Thoracic aorta (tissue), 2 donors: ENCODE data around the gene FADD. TPM values are rescaled to one million over a fixed set of nuclear protein-coding genes. Genes with fewer than 3 reads are reported as not detected.
A peak's percentile ranks its signal among the peaks of the same experiment; 100 is the strongest.

ENCODE experiments used
- ATAC-seq: fragments of 150-250 bp; one replicate; pipeline ENCODE4 v1.8.0; 2017; ENCODE audit warnings: low read depth; ENCODE audit not compliant: insufficient number of reproducible peaks, low FRiP score
- DNase-seq: peaks from one replicate; pipeline ENCODE4 v3.0.0-alpha.2; 2020; ENCODE audit warnings: low spot score
- H3K27ac ChIP-seq, 2 donors: fragments of 200-600 bp; sonication (generic); 1 replicate in 1 of 2; 2 replicates in 1 of 2; pipeline ENCODE4 v1.5.1; 2016; ENCODE audit warnings: mild to moderate bottlenecking in 2 of 2, moderate library complexity in 2 of 2
- H3K27me3 ChIP-seq: fragments of 200-600 bp; sonication (generic); replicated peaks from 2 replicates; pipeline ENCODE4 v1.6.0; 2016; ENCODE audit warnings: mild to moderate bottlenecking; ENCODE audit not compliant: insufficient read depth
- H3K36me3 ChIP-seq: fragments of 200-600 bp; sonication (generic); one replicate; pipeline ENCODE4 v1.5.1; 2016
- H3K4me1 ChIP-seq, 2 donors: fragments of 200-600 bp; sonication (generic); 1 replicate in 1 of 2; 2 replicates in 1 of 2; pipeline versions ENCODE4 v1.5.1 to v1.6.0; 2016; ENCODE audit warnings: low read depth in 2 of 2, mild to moderate bottlenecking in 1 of 2; ENCODE audit not compliant: control insufficient read depth in 1 of 2
- H3K4me3 ChIP-seq: fragments of 200-600 bp; sonication (generic); 2 replicates; pipeline ENCODE4 v1.5.1; 2016; ENCODE audit warnings: mild to moderate bottlenecking
- H3K9me3 ChIP-seq: fragments of 200-600 bp; sonication (generic); 2 replicates; pipeline ENCODE4 v1.5.1; 2016
- total RNA-seq, 2 donors: library from RNA; depleted of rRNA; stranded (reverse); fragments of >200 nt; gene quantifications; one replicate each; pipeline versions ENCODE4 v1.1.0 to v1.2.3, GENCODE V29; 2016
- TF ChIP-seq, protein P1 (sequence below): fragments of 200-600 bp; sonication (generic); IDR thresholded peaks from one replicate; pipeline ENCODE4 v1.5.1; 2019; ENCODE audit warnings: antibody characterized with exemption

The FADD gene
- total RNA-seq, 2 donors from 2014 or later, result 19.5 to 23.2 TPM

- no peak overlapping the region for H3K27ac ChIP-seq
- no peaks in the 10 kb centered on the region for H3K9me3 ChIP-seq
- ATAC-seq, result no peak
- no peak for DNase-seq
- TF ChIP-seq, protein P1, sequence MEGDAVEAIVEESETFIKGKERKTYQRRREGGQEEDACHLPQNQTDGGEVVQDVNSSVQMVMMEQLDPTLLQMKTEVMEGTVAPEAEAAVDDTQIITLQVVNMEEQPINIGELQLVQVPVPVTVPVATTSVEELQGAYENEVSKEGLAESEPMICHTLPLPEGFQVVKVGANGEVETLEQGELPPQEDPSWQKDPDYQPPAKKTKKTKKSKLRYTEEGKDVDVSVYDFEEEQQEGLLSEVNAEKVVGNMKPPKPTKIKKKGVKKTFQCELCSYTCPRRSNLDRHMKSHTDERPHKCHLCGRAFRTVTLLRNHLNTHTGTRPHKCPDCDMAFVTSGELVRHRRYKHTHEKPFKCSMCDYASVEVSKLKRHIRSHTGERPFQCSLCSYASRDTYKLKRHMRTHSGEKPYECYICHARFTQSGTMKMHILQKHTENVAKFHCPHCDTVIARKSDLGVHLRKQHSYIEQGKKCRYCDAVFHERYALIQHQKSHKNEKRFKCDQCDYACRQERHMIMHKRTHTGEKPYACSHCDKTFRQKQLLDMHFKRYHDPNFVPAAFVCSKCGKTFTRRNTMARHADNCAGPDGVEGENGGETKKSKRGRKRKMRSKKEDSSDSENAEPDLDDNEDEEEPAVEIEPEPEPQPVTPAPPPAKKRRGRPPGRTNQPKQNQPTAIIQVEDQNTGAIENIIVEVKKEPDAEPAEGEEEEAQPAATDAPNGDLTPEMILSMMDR, result no peak
- H3K4me1 ChIP-seq, result no peaks in the 10 kb centered on the region
- H3K27me3 ChIP-seq, result no peaks in the 10 kb centered on the region
- H3K36me3 ChIP-seq, result peaks cover 49% of the 10 kb centered on the region
- no peak overlapping the region for H3K4me3 ChIP-seq
These were observed 30.1 kb upstream of the FADD start for GRCh38 chr11:70173018-70173417.

DNA sequence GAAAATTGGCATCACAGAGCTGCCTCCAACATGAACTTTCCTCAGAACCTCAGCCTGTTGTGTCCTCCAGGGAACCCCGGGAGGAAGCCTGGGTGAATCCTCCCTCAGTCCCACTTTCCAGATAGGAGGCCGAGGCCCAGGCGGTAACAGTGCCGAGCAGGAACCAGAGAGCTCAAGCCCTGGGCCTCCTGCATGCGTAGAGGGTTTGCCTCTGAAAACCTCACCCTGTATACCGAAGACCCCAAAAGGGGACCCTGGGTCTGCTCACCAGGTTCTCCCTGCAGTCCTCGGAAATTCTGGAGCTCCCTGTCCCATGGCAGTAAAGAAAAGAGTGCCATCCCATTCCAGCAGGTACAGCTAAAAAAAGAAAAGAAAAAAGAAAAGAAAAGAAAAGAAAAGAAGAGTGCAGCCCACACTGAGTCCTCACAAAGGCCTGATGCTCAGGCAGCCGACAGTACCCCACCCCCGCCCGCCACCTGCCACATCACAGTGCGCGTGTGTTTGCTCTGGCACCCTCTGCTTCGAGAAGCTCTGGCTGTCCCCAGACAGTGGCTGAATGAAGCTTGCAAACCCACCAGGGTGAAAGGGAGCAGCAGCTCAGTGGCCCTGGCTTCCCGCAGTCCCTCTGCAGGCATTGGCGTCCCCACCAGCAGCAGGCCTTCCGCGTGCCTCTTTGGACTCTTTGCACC lies 28.4 kb upstream of the FADD start:
- no peaks in the 10 kb centered on the region for H3K27me3 ChIP-seq
- no peak overlapping the region for H3K4me3 ChIP-seq
- H3K36me3 ChIP-seq, result peaks cover 53% of the 10 kb centered on the region
- TF ChIP-seq, protein P1, result no peak
- H3K27ac ChIP-seq, result peak overlapping the region in 1 of 2 donors; percentile 37
- DNase-seq (no peak), ATAC-seq (no peak)
- no peaks in the 10 kb centered on the region for H3K4me1 ChIP-seq
- no peaks in the 10 kb centered on the region for H3K9me3 ChIP-seq

DNA sequence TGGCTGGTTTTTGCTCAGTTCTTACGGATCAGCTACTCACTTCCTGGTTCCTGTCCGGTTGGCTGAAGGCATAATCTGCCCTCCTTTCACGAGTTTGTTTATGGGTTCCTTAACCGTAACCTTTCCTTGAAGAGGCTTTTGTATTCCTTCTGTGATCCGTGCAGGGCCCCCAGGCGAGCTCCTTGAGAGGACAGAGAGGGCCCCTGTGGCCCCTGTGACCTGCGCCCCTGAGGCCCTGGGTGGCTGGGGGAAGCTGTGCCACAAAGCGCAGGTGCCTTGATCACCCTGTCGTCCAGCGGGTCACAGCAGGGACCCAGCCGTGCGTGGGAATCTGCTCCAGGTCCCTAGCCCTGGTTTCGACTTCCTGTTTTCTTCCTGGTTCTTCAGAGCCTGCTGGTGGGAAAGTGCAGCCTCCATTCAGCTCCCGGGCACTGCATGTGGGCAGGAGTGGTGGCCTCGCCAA lies 27.8 kb upstream of the FADD start:
- peak overlapping the region in 1 of 2 donors; percentile 37 for H3K27ac ChIP-seq
- no peaks in the 10 kb centered on the region for H3K9me3 ChIP-seq

GRCh38 chr11:70176940-70177689 lies 26.0 kb upstream of the FADD start:
- no peak overlapping the region for H3K27ac ChIP-seq
- no peak for DNase-seq
- no peak for ATAC-seq

More for the DNA sequence above, 27.8 kb upstream of the FADD start:
- Histone ChIP-seq H3K4me1 (no peaks in the 10 kb centered on the region), H3K36me3 (peaks cover 52% of the 10 kb centered on the region), H3K27me3 (no peaks in the 10 kb centered on the region), H3K4me3 (no peak overlapping the region)
- TF ChIP-seq, protein P1, result no peak
- DNase-seq (no peak), ATAC-seq (no peak)

DNA sequence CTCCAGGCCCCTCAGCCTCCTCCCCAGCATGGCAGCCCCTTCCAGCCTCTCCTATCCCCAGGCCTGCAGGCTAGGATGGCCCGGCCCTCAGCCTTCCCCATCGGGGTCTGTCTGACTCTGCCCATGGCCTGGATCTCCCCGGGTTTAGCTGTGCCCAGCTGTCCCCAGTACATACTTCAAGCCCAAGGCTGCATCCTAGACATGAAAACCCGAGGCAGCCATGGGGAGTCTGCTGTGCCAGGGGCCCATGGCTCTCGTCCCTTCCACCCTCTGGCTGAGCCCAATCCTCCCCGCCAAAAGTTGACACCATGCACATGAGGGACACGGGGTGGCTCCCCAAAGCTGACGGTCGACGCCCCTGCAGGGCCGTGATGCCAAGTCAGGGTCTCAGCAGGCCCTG lies 22.2 kb upstream of the FADD start:
- TF ChIP-seq, protein P1, result no peak

More at GRCh38 chr11:70176940-70177689, 26.0 kb upstream of the FADD start:
- TF ChIP-seq, protein P1, result peak; percentile 65
- Histone ChIP-seq H3K4me1 (no peaks in the 10 kb centered on the region), H3K27me3 (no peaks in the 10 kb centered on the region), H3K9me3 (no peaks in the 10 kb centered on the region), H3K36me3 (peaks cover 53% of the 10 kb centered on the region), H3K4me3 (no peak overlapping the region)

More for the DNA sequence above, 22.2 kb upstream of the FADD start:
- DNase-seq (no peak), ATAC-seq (no peak)
- H3K4me1 ChIP-seq, result peaks cover 7 to 14% of the 10 kb centered on the region in 2 donors
- H3K4me3 ChIP-seq, result no peak overlapping the region
- no peaks in the 10 kb centered on the region for H3K27me3 ChIP-seq
- peaks cover 65% of the 10 kb centered on the region for H3K36me3 ChIP-seq
- H3K27ac ChIP-seq, result no peak overlapping the region
- H3K9me3 ChIP-seq, result no peaks in the 10 kb centered on the region
